K562 (cell line): Measurements from ENCODE around the gene SNCA.

Source experiments
- ARID4B ChIP-seq: sonication (generic); formaldehyde crosslinking; IDR thresholded peaks from 2 replicates; pipeline ENCODE4 v1.8.0; 2022; ENCODE audit warnings: mild to moderate bottlenecking, missing genetic modification reagents
- CHD2 ChIP-seq: IDR thresholded peaks from 2 replicates; pipeline ENCODE4 v1.6.1; 2011; ENCODE audit warnings: low read depth, low read length
- CTBP1 ChIP-seq: fragments of 450-650 bp; IDR thresholded peaks from 2 replicates; pipeline ENCODE4 v1.6.1; 2016; ENCODE audit warnings: borderline replicate concordance
- CTCF ChIP-seq, 3 experiments: IDR thresholded peaks in 2 of 3; conservative IDR thresholded peaks in 1 of 3; 2 replicates each; pipeline ENCODE4 v1.5.1; 2011 to 2012; ENCODE audit warnings: low read length in 3 of 3, mild to moderate bottlenecking in 3 of 3, control low read depth in 2 of 3, improper control_type of control experiment in 1 of 3, inconsistent platforms in 1 of 3, low read depth in 1 of 3, mixed read lengths in 1 of 3, moderate library complexity in 1 of 3; ENCODE audit not compliant: insufficient read depth in 2 of 3
- EGR1 ChIP-seq: fragments of 450-650 bp; conservative IDR thresholded peaks from 2 replicates; pipeline ENCODE4 v1.6.1; 2017; ENCODE audit warnings: mild to moderate bottlenecking
- FOSL1 ChIP-seq: fragments of 200-800 bp; sonication (Bioruptor generic); conservative IDR thresholded peaks from 2 replicates; pipeline ENCODE4 v1.6.1; 2016; ENCODE audit warnings: missing genetic modification characterization, missing compliant biosample characterization
- MYC ChIP-seq, 2 experiments: fragments of 250-450 bp in 1 of 2; sonication (Bioruptor Pico) in 1 of 2; IDR thresholded peaks; 2 replicates each; pipeline versions ENCODE4 v1.5.1 to v1.6.1; 2012 to 2021; ENCODE audit warnings: low read depth in 2 of 2, borderline replicate concordance in 1 of 2, improper control_type of control experiment in 1 of 2, low read length in 1 of 2, mild to moderate bottlenecking in 1 of 2, moderate library complexity in 1 of 2
- POLR2A ChIP-seq: fragments of 450-650 bp; conservative IDR thresholded peaks from 2 replicates; pipeline ENCODE4 v1.6.1; 2016
- RFX5 ChIP-seq: IDR thresholded peaks from 2 replicates; pipeline ENCODE4 v1.6.1; 2011; ENCODE audit warnings: low read depth, mild to moderate bottlenecking, improper control_type of control experiment, low read length
- ZNF184 ChIP-seq: sonication (generic); formaldehyde crosslinking; IDR thresholded peaks from 2 replicates; pipeline ENCODE4 v1.5.0; 2020; ENCODE audit warnings: missing genetic modification reagents
- ZNF324 ChIP-seq: fragments of 250-450 bp; sonication (Bioruptor Pico); IDR thresholded peaks from 2 replicates; pipeline ENCODE4 v1.4.0; 2020; ENCODE audit warnings: mild to moderate bottlenecking
- TF ChIP-seq, protein P1 (sequence below), 2 experiments: fragments of 450-650 bp; IDR thresholded peaks; 2 replicates each; pipeline ENCODE4 v1.6.1; 2016

DNA sequence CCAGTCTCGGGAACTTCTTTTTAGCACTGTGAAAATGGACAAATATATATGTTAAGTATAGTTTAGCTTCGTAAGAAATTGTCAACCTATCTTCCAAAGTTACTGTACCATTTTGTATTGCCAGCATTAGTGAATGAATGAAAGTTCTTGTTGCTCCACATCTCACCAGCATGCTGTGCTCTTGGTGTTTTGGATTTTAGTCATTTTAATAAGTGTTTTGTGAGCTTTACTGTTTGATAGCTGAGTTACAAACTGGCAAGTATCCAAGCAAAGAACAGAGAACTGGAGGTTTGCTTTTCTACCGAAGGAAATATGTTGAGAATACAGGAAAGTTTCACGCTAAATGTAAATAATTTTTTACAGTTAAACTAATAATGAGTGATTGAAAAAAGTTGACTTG, 33.0 kb downstream of the SNCA start:
- TF ChIP-seq CHD2 (no peak), ZNF324 (CRISPR knock-in tag) (no peak), FOSL1 (no peak), CTBP1 (no peak), POLR2A (no peak), MYC (IDR thresholded peaks at IDR 0.05; ENCODE audit: low read depth, low read length) (no peak), MYC (CRISPR knock-in tag; IDR thresholded peaks at IDR 0.05; ENCODE audit: borderline replicate concordance, low read depth) (no peak), ARID4B (CRISPR knock-in tag) (no peak), CTCF (IDR thresholded peaks at IDR 0.05 in 2 of 3, conservative IDR thresholded peaks at IDR 0.05 in 1 of 3; ENCODE audit: insufficient read depth in 2 of 3, low read depth in 1 of 3, low read length in 3 of 3) (no peak), RFX5 (no peak), EGR1 (no peak), ZNF184 (CRISPR knock-in tag) (no peak)
- TF ChIP-seq, protein P1, sequence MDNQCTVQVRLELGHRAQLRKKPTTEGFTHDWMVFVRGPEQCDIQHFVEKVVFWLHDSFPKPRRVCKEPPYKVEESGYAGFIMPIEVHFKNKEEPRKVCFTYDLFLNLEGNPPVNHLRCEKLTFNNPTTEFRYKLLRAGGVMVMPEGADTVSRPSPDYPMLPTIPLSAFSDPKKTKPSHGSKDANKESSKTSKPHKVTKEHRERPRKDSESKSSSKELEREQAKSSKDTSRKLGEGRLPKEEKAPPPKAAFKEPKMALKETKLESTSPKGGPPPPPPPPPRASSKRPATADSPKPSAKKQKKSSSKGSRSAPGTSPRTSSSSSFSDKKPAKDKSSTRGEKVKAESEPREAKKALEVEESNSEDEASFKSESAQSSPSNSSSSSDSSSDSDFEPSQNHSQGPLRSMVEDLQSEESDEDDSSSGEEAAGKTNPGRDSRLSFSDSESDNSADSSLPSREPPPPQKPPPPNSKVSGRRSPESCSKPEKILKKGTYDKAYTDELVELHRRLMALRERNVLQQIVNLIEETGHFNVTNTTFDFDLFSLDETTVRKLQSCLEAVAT (IDR thresholded peaks at IDR 0.05) = no peak
